Measurements from ENCODE around the gene KRTAP4-3.
"Not testable (repeated sequence)": the region's sequence is repeated elsewhere in the genome, so short reads cannot be mapped to it uniquely, and the experiment has no call there.

The KRTAP4-3 gene

GRCh38 chr17:41127371-41127770, 40.6 kb downstream of the KRTAP4-3 start:
- Histone ChIP-seq H3K27ac (ENCODE audit: low read length) (no peak overlapping the region), H3K4me3 (ENCODE audit: low read depth in 1 of 2, low read length in 2 of 2) (no peak overlapping the region), H3K27me3 (ENCODE audit: low read depth, low read length) (no peaks in the 10 kb centered on the region), H3K36me3 (ENCODE audit: control insufficient read depth in 1 of 2, insufficient read depth in 2 of 2, low read length in 2 of 2) (no peaks in the 10 kb centered on the region), H3K4me1 (ENCODE audit: control insufficient read depth in 1 of 2, insufficient read depth in 2 of 2, low read length in 2 of 2) (no peaks in the 10 kb centered on the region), H3K9me3 (ENCODE audit: control insufficient read depth in 1 of 2, low read length in 2 of 2) (no peaks in the 10 kb centered on the region)

DNA sequence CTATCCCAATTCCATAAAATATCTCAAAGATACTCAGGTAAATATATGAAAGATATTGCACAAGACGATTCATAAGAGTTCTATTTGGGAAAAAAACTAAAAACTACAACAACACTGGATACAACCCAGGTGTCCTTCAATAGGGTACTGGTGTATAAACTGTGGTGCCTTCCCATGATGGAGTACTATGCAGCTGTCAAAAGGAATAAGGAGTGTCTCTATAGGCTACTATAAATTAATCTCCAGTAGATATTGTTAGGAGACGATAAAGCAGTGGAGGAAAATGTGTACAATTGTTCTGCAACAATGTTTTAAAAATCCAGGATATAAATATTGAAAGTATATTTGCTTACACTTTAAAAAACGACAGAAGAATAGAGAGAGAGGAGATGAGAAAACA, 41.6 kb downstream of the KRTAP4-3 start:
- no peaks in the 10 kb centered on the region for H3K4me1 ChIP-seq (ENCODE audit: control insufficient read depth in 1 of 2, insufficient read depth in 2 of 2, low read length in 2 of 2)
- no peak overlapping the region for H3K27ac ChIP-seq (ENCODE audit: low read length)
- no peaks in the 10 kb centered on the region for H3K36me3 ChIP-seq (ENCODE audit: control insufficient read depth in 1 of 2, insufficient read depth in 2 of 2, low read length in 2 of 2)
- H3K4me3 ChIP-seq (ENCODE audit: low read depth in 1 of 2, low read length in 2 of 2) = no peak overlapping the region
- H3K9me3 ChIP-seq (ENCODE audit: control insufficient read depth in 1 of 2, low read length in 2 of 2) = no peaks in the 10 kb centered on the region
- H3K27me3 ChIP-seq (ENCODE audit: low read depth, low read length) = no peaks in the 10 kb centered on the region

DNA sequence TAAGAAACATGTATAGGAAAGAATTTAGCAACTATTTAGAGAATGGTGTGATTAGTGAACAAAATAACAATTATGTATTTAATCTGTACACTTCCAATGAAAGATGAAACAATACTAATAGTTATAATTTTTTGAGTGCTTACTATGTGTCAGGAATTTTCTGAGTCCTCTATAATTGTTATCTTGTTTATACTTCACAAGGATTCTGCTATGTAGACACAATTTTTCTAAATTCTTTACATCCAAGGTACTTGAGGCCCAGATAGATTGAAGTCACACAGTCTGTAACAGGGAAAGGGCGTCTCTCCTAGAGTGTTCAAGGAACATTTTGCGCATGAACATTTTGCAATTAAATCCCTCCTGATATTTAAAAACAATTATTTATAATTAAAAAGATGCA, 43.0 kb downstream of the KRTAP4-3 start:
- Histone ChIP-seq H3K4me3 (ENCODE audit: low read depth in 1 of 2, low read length in 2 of 2) (no peak overlapping the region), H3K27me3 (ENCODE audit: low read depth, low read length) (no peaks in the 10 kb centered on the region), H3K27ac (ENCODE audit: low read length) (no peak overlapping the region), H3K4me1 (ENCODE audit: control insufficient read depth in 1 of 2, insufficient read depth in 2 of 2, low read length in 2 of 2) (no peaks in the 10 kb centered on the region), H3K9me3 (ENCODE audit: control insufficient read depth in 1 of 2, low read length in 2 of 2) (no peaks in the 10 kb centered on the region), H3K36me3 (ENCODE audit: control insufficient read depth in 1 of 2, insufficient read depth in 2 of 2, low read length in 2 of 2) (no peaks in the 10 kb centered on the region)

GRCh38 chr17:41123991-41124371, 44.0 kb downstream of the KRTAP4-3 start, which contains the start of gene KRTAP4-12:
Gene KRTAP4-12 (minus strand): TSS chr17:41124182. CDS start chr17:41124122, 60 bp downstream.
- H3K4me1 ChIP-seq (ENCODE audit: control insufficient read depth in 1 of 2, insufficient read depth in 2 of 2, low read length in 2 of 2); H3K27me3 ChIP-seq (ENCODE audit: low read depth, low read length); H3K9me3 ChIP-seq (ENCODE audit: control insufficient read depth in 1 of 2, low read length in 2 of 2); H3K27ac ChIP-seq (ENCODE audit: low read length); H3K36me3 ChIP-seq (ENCODE audit: control insufficient read depth in 1 of 2, insufficient read depth in 2 of 2, low read length in 2 of 2); H3K4me3 ChIP-seq (ENCODE audit: low read depth in 1 of 2, low read length in 2 of 2): not testable (repeated sequence)

DNA sequence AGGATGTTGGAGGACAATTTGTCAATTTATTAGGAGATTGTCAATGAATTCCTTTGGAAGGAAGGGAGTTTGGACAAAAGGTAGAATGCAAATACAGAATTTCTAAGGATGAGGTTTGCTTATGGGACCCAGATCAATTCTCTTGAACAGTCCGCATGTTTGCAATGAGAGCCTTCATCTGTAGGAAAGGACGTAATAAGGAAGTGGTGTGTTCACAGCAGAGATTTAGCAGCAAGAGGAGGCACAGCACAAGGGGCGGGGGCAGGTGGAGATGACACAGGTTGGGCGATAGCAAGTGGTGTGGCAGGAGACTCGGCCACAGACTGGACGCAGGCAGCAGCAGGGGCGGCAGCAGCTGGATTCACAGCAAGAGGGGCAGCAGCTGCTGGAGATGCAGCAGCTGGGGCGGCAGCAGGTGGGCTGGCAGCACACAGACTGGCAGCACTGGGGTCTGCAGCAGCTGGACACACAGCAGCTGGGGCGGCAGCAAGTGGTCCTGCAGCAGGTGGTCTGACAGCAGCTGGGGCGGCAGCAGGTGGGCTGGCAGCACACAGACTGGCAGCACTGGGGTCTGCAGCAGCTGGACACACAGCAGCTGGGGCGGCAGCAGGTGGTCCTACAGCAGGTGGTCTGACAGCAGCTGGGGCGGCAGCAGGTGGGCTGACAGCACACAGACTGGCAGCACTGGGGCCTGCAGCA, 44.6 kb downstream of the KRTAP4-3 start:
- not testable (repeated sequence) for H3K4me1 ChIP-seq (ENCODE audit: control insufficient read depth in 1 of 2, insufficient read depth in 2 of 2, low read length in 2 of 2); H3K27me3 ChIP-seq (ENCODE audit: low read depth, low read length); H3K9me3 ChIP-seq (ENCODE audit: control insufficient read depth in 1 of 2, low read length in 2 of 2); H3K4me3 ChIP-seq (ENCODE audit: low read depth in 1 of 2, low read length in 2 of 2); H3K36me3 ChIP-seq (ENCODE audit: control insufficient read depth in 1 of 2, insufficient read depth in 2 of 2, low read length in 2 of 2); H3K27ac ChIP-seq (ENCODE audit: low read length)

DNA sequence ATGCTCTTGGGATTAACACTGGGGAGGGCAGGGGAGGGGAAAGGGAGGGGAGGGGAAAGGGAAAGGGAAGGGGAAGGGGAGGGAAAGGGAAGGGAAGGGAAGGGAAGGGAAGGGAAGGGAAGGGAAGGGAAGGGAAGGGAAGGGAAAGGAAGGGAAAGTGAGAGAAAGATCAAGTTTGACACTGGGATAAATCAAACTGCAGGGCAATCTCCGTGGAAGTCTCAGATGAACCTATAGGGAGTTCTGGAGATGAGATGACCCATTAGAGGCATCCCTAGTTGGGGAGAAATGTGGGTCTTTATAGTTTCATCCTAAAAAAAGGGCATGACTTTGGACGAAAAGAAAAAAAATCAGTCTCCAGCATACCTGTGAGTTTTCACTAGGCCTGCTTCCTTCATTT, 46.3 kb downstream of the KRTAP4-3 start:
- H3K27ac ChIP-seq (ENCODE audit: low read length) = no peak overlapping the region
- no peaks in the 10 kb centered on the region for H3K36me3 ChIP-seq (ENCODE audit: control insufficient read depth in 1 of 2, insufficient read depth in 2 of 2, low read length in 2 of 2)
- no peaks in the 10 kb centered on the region for H3K4me1 ChIP-seq (ENCODE audit: control insufficient read depth in 1 of 2, insufficient read depth in 2 of 2, low read length in 2 of 2)
- no peaks in the 10 kb centered on the region for H3K9me3 ChIP-seq (ENCODE audit: control insufficient read depth in 1 of 2, low read length in 2 of 2)
- no peaks in the 10 kb centered on the region for H3K27me3 ChIP-seq (ENCODE audit: low read depth, low read length)
- no peak overlapping the region for H3K4me3 ChIP-seq (ENCODE audit: low read depth in 1 of 2, low read length in 2 of 2)

DNA sequence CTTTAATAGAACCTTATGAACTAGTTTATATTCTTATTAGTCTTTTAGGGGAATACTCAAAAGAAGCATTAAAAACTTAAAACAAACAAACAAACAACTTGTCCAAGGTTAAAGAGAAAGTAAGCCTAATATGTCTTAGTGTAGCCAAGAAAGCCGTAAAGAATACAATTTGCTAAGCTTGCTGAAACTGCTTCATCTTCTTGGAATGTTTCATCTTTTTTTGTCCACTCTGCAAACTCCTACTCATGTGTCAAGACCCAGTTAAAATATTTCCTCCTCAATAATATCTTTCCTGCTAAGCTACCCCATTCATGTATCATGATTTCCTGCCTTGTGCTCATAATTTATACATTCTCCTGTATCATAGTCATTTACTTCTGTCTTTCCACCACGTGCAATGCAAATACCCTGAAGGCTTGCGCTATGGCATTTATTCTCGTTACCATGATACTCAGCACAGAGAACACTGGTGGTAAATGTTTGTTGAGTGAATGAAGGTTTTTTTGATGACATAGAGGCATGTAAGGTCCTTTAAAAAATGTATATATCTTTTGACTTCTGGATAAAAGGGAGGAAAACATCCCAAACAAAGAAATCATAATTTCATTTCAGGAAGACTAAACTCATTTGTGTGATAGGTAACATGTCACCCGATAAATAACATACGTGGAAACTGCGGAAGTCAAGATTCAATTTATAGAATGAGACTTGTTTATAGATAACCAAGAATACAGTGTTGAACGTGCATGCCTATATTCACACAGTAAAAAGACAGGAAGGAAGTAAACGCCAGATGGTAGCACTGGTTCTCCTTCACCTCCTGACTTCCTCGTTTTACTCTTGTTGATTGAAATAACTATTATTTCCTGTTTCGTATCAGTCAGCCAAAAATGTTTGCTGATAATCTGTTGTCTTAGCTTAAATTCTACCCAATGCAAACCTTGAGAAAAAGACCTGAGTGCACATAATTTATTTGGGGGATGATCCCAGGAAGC, 48.0 kb downstream of the KRTAP4-3 start:
- H3K4me1 ChIP-seq (ENCODE audit: control insufficient read depth in 1 of 2, insufficient read depth in 2 of 2, low read length in 2 of 2); H3K4me3 ChIP-seq (ENCODE audit: low read depth in 1 of 2, low read length in 2 of 2); H3K36me3 ChIP-seq (ENCODE audit: control insufficient read depth in 1 of 2, insufficient read depth in 2 of 2, low read length in 2 of 2); H3K27ac ChIP-seq (ENCODE audit: low read length); H3K9me3 ChIP-seq (ENCODE audit: control insufficient read depth in 1 of 2, low read length in 2 of 2); H3K27me3 ChIP-seq (ENCODE audit: low read depth, low read length): not testable (repeated sequence)

DNA sequence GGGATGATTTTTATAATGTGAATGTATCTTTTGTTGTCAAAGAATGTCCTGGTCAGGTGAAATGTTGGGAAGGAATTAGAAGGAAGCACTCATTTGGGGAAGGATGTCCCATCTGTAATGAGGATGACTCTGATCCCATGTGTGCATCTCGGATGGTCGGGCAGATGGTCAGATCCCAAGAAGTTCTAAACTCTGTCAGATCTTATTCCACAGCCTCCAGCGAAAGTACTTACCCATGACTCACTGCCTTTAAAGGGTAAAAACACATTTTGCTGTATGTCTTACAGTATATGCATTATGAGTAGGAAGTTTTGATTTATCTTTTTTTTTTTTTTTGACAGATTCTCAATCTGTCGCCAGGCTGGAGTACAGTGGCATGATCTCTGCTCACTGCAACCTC, 49.3 kb downstream of the KRTAP4-3 start:
- H3K27me3 ChIP-seq (ENCODE audit: low read depth, low read length) = no peaks in the 10 kb centered on the region
- no peaks in the 10 kb centered on the region for H3K4me1 ChIP-seq (ENCODE audit: control insufficient read depth in 1 of 2, insufficient read depth in 2 of 2, low read length in 2 of 2)

DNA sequence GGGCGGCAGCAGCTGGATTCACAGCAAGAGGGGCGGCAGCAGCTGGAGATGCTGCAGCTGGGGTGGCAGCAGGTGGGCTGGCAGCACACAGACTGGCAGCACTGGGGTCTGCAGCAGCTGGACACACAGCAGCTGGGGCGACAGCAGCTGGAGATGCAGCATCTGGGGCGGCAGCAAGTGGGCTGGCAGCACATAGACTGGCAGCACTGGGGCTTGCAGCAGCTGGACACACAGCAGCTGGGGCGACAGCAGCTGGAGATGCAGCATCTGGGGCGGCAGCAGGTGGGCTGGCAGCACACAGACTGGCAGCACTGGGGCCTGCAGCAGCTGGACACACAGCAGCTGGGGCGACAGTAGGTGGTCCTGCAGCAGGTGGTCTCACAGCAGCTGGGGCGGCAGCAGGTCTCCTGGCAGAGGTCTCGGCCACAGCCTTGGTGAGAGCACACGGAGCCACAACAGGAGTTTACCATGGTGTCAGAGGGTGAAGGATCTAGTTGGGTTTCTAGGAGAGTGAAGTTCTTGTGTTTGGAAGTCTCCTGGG, 50.1 kb downstream of the KRTAP4-3 start, which contains the start of gene KRTAP4-11:
TSS of gene KRTAP4-11 (minus strand) at position 528 of the 541 bp plus-strand sequence. CDS start at position 470, 58 bp downstream.
- H3K27ac ChIP-seq (ENCODE audit: low read length); H3K9me3 ChIP-seq (ENCODE audit: control insufficient read depth in 1 of 2, low read length in 2 of 2): not testable (repeated sequence)

More for the DNA sequence above, 49.3 kb downstream of the KRTAP4-3 start:
- Histone ChIP-seq H3K9me3 (ENCODE audit: control insufficient read depth in 1 of 2, low read length in 2 of 2) (no peaks in the 10 kb centered on the region), H3K4me3 (ENCODE audit: low read depth in 1 of 2, low read length in 2 of 2) (no peak overlapping the region), H3K27ac (ENCODE audit: low read length) (no peak overlapping the region), H3K36me3 (ENCODE audit: control insufficient read depth in 1 of 2, insufficient read depth in 2 of 2, low read length in 2 of 2) (no peaks in the 10 kb centered on the region)

More for the DNA sequence above, 50.1 kb downstream of the KRTAP4-3 start, which contains the start of gene KRTAP4-11:
- not testable (repeated sequence) for H3K36me3 ChIP-seq (ENCODE audit: control insufficient read depth in 1 of 2, insufficient read depth in 2 of 2, low read length in 2 of 2); H3K4me1 ChIP-seq (ENCODE audit: control insufficient read depth in 1 of 2, insufficient read depth in 2 of 2, low read length in 2 of 2); H3K4me3 ChIP-seq (ENCODE audit: low read depth in 1 of 2, low read length in 2 of 2); H3K27me3 ChIP-seq (ENCODE audit: low read depth, low read length)
